Activated gamma-delta T cell treated with Interleukin-2 at 50 U/mL for 16 hours (primary cell): Measurements from ENCODE around the gene UXS1.
A peak's percentile ranks its signal among the peaks of the same experiment; 100 is the strongest.
"Not testable (repeated sequence)": the region's sequence is repeated elsewhere in the genome, so short reads cannot be mapped to it uniquely, and the experiment has no call there.

Source experiments
- DNase-seq: peaks from one replicate; pipeline ENCODE4 v3.0.0-alpha.2; 2020

UXS1 gene

GRCh38 chr2:106193977-106194778 lies at the start of gene UXS1:
Gene UXS1 (minus strand): TSS chr2:106194301. CDS start chr2:106194241, 60 bp downstream.
- DNase-seq, result peak; percentile 98

- DNase-seq, result not testable (repeated sequence)
Observed at GRCh38 chr2:106239491-106239890, 45.4 kb upstream of the UXS1 start.

DNA sequence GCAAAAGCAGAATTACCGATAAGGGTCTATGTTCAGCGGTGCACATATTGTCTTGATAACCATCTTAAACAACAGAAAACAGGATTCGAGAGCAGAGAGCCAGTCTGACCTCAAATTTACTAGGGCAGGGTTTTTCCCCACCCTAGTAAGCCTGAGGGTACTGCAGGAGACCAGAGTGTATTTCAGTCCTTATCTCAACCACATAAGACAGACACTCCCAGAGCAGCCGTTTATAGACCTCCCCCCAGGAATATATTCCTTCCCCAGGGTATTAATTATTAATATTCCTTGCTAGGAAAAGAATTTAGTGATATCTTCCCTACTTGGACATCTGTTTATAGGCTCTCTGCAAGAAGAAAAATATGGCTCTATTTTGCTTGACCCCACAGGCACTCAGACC lies 41.3 kb upstream of the UXS1 start:
- not testable (repeated sequence) for DNase-seq

DNA sequence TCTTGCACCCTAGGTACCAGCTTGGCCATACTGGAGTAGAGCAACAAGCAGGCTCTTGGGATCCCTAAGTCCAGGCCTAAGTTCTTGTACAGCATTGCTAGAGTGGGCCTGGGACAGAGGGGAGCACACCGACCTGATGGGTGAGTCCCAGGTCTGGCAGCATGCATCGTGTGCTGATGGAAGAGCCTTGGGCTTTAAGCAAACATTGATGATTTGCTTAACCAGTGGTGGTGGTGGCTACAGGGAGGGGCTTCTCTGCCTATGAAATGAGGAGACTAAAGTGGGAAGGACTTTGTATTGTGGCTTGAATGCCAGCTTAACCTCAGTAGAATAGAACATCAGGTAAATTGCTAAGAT lies 39.2 kb upstream of the UXS1 start:
- DNase-seq, result no peak

DNA sequence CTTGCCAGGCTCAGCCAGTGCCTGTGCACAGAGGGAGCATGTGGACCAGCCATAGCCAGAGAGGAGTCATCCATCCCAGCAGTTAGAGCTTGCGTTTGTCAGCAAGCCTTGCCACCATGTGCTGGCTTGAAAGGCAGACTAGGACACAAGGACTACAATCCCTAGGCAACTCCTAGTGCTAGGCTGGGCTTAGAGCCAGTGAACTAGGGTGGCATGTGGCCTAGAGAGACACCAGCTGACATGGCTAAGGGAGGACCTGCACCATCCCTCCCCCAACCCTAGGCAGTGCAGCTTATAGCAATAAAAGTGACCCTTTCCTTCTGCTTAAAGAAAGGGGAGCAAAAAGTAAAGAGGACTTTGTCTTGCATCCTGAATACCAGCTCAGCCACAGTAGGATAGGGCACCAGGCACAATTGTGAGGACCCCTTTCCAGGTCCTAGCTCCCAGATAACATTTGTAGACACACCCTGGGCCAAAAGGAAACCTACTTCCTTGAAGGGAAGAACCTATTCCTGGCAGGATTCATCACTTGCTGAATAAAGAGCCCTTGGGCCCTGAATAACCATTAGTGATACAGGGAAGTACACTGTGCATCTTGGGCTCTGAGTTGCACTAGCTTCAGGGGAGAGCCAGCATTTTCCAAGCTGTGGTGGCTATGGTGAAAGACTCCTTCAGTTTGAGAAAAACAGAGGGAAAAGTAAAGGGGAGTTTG lies 38.7 kb upstream of the UXS1 start:
- no peak for DNase-seq

DNA sequence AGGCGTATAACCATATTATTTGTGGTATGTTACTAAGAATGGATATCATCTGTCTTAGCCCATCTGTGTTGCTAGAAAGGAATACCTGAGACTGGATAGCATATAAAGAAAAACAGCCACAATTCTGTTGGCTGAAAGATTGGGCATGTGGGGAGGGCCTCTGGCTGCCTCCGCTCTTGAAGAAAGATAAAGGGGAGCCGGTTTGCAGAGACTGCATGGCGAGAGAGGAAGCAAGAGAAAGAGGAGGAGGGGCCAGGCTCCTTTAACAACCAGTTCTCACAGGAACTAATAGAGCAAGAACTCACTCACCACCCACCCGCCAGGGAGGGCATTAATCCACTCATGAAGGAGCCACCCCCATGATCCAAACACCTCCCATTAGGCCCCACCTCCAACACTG lies 29.2 kb upstream of the UXS1 start:
- DNase-seq, result no peak

DNA sequence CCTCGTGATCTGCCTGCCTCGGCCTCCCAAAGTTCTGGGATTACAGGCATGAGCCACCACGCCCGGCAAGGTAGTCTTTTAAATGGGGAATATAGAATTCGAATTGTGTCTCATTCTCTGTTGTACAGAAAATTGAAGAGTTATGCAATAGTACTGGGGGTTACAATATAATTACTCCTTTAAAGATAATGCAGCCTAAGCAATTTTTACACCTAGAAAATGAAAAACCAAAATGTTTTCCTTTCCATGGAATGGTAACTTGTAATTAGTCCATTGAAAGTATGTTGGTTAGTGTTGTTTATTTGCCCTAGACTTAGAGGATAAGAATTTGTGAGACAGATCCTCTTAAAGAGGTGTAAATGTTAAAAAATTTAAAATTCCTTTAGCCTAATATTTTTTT lies 28.0 kb upstream of the UXS1 start:
- DNase-seq, result not testable (repeated sequence)

GRCh38 chr2:106219813-106220212 lies 25.7 kb upstream of the UXS1 start:
- no peak for DNase-seq

DNA sequence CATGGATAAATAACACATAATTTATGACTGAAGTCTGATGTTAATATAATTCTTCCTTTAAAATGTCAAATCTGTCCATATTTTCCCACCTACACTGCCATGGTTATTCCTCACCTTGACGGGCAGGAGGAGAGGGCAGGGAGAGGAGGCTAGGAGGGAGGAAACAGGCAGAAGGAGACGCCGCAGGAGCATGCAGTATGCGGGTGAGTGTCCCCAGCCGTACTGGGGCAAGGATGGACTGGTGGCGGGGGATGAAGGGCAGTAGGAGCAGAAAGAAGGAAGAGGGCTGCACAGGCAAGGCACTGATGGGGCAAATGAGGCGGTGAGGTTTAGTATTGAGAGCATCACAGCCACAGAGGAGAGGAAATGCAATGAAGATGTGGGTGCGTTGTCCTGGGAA lies 25.1 kb upstream of the UXS1 start:
- DNase-seq, result not testable (repeated sequence)

DNA sequence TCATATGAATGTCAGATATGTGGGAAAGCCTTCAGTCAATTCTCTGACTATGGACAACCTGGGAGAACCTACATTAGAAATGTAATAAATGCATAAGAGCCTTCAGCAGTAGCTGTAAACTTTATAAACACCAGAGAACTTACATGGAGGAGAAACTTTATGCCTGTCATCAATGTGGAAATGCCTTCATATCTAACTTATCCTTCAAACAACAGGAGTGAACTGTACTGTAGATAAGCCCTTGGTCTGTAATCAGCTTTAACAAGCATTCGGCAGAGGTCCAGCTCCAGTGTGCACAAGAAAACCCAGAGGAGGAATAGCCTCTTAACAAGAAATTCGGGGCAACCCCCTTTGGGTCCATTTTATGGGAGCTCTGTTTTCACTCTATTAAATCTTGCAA lies 14.8 kb upstream of the UXS1 start:
- no peak for DNase-seq

- no peak for DNase-seq
Observed at GRCh38 chr2:106208399-106208798, 14.3 kb upstream of the UXS1 start.

- DNase-seq, result no peak
Observed at GRCh38 chr2:106207246-106207645, 13.1 kb upstream of the UXS1 start.

GRCh38 chr2:106205488-106205887 lies 11.4 kb upstream of the UXS1 start:
- DNase-seq, result no peak

DNA sequence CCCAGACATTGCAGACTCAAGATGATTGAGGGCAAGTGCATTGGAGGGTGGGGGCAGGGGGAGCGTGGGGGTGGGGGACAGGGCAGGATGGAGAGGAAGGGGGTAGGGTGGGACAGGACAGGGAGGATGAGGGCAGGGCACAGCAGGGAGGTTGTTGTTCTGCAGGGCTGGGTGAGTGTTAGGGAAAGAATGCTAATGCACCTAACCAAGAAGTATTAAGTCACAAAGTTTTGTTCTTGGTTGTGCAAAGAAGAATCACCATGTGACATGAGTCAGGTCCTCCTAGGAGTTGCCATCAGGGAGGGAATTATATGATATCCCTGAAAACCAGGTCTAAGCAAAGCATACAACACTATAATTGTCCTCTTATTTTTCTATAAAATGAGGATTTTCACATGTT lies 10.4 kb upstream of the UXS1 start:
- not testable (repeated sequence) for DNase-seq

GRCh38 chr2:106201661-106202060 lies 7.6 kb upstream of the UXS1 start:
- no peak for DNase-seq

- no peak for DNase-seq
Observed at GRCh38 chr2:106197878-106198277, 3.8 kb upstream of the UXS1 start.

- no peak for DNase-seq
Observed at GRCh38 chr2:106195981-106196380, 1.9 kb upstream of the UXS1 start.

- DNase-seq, result no peak
Observed at GRCh38 chr2:106195456-106195855, 1.4 kb upstream of the UXS1 start.

DNA sequence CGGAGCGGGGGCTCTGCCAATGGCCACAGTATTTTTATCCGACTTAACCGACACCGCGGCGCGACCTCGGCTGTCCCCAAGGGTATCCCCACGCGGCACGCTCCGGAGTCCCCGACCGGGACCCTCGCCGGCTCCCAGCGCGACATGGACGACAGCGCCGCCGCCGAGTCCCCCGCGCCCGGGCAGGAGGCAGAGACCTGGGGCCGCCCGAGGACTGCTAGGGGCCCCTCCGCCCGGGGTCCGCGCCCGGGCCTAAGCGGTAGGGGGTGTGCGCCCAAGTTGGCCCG lies 468 bp downstream of the UXS1 start:
- no peak for DNase-seq

DNA sequence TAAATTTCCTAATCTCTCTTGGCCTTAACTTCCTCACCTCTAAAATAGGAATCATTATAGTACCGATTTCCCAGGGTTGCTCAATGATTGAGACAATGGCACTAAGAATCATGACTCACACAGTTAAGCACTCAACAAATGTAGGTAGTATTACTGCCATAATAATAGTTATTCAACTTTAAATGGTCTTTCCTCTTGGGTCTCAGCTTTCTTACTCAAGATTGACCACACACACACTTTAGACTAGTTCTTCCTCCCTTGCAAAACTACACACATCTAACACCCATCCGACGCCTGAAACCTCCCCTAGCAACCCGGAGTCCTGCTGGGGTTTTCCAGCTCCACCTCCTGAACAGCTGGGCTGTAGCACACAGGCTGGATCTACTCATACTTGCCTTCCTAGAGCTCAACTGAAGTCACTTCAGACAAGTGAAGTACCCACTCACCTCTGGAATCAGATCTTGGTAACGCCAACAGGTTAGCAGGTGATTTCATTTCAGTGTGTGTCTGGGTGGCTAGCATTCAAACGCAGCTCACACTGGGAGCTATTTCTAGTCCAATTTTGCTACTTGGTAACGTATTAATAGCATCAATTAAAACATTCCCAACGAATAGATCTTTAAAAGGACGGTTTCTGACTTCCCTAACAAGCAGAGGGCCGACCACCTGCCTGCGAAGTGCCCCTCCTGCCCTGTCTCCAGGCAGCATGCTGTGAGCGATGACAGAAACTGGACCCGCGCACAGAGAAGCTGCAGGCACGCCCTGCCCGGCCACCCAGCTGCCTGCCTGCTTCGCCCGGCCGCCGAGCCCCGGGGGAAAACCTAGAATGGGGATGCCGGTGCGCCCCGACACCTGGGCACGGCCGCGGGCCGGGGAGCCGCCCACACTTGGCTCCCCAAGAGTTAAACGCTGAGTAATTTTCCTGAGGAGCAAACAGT lies 1.1 kb downstream of the UXS1 start:
- DNase-seq, result peak; percentile 14

GRCh38 chr2:106191511-106192016 lies 2.5 kb downstream of the UXS1 start:
- DNase-seq, result no peak

DNA sequence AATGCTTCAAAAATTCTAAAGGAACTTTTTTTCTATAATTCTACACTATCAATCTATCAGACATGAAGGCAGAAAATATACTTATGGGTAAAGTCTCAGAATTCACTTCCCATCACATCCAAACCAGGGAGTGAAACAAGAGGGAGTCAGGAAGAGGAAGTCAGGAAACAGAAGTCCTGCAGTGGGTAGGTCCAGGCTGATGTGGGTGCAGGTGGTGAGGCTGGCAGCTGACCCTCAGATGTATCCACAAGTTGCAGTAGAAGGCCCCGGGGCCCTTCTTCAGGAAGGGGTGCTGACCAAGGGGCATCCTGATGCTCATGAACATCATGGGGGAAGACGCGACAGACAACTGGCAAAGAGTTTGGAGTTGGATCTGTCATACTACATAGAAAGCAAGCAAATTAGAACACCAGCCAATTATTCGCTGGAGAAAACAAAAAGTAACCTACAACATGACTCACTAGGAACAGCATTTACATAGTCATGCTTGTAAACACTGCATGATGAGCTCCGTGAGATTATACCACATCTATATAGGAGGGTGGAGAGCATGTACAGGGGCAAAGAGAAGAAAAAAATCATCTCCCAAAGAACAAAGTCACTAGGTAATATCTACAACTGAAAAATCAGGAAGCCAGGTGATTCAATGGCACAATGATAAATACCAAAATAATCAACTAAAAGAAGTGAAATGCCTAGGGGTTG lies 4.2 kb downstream of the UXS1 start:
- no peak for DNase-seq

- no peak for DNase-seq
Observed at GRCh38 chr2:106189325-106189724, 4.8 kb downstream of the UXS1 start.
